CD1c-positive myeloid dendritic cell (primary cell): ENCODE measurements around the gene STARD10.

ENCODE experiments used
- DNase-seq: peaks from one replicate; pipeline ENCODE4 v3.0.0-alpha.2; 2016; ENCODE audit errors: extremely low spot score

Gene STARD10

GRCh38 chr11:72780296-72781062, 13.4 kb downstream of the STARD10 start:
- no peak for DNase-seq

- no peak for DNase-seq
Measured at GRCh38 chr11:72779495-72780128, 14.2 kb downstream of the STARD10 start.

- DNase-seq, result no peak
Measured at GRCh38 chr11:72778535-72779494, 15.0 kb downstream of the STARD10 start.

- no peak for DNase-seq
Measured at GRCh38 chr11:72777755-72778278, 16.0 kb downstream of the STARD10 start.

GRCh38 chr11:72776844-72777754, 16.7 kb downstream of the STARD10 start:
- DNase-seq, result no peak

GRCh38 chr11:72776117-72776843, 17.6 kb downstream of the STARD10 start:
- DNase-seq, result no peak

- no peak for DNase-seq
Measured at GRCh38 chr11:72775288-72776110, 18.3 kb downstream of the STARD10 start.

- DNase-seq, result no peak
Measured at GRCh38 chr11:72774499-72774898, 19.3 kb downstream of the STARD10 start.

- DNase-seq, result no peak
Measured at GRCh38 chr11:72773696-72774095, 20.2 kb downstream of the STARD10 start.

GRCh38 chr11:72773291-72773690, 20.6 kb downstream of the STARD10 start:
- no peak for DNase-seq

GRCh38 chr11:72772059-72772458, 21.8 kb downstream of the STARD10 start:
- no peak for DNase-seq

- DNase-seq, result no peak
Measured at GRCh38 chr11:72771507-72771906, 22.3 kb downstream of the STARD10 start.

GRCh38 chr11:72770799-72771198, 23.0 kb downstream of the STARD10 start:
- DNase-seq, result no peak

GRCh38 chr11:72769680-72770079, 24.2 kb downstream of the STARD10 start:
- DNase-seq, result no peak

- DNase-seq, result no peak
Measured at GRCh38 chr11:72768581-72768980, 25.3 kb downstream of the STARD10 start.

- no peak for DNase-seq
Measured at GRCh38 chr11:72767203-72768062, 26.4 kb downstream of the STARD10 start.

GRCh38 chr11:72766152-72766902, 27.5 kb downstream of the STARD10 start:
- DNase-seq, result no peak

GRCh38 chr11:72764503-72764902, 29.3 kb downstream of the STARD10 start:
- DNase-seq, result no peak
